GM12892 (cell line): ENCODE data around the gene FAIM2.

Experiments
- POLR2A ChIP-seq: IDR thresholded peaks from 2 replicates; pipeline ENCODE4 v1.6.1; 2011; ENCODE audit warnings: low read depth, low read length, control low read depth
- POLR2AphosphoS5 ChIP-seq: IDR thresholded peaks from 2 replicates; pipeline ENCODE4 v1.6.1; 2011; ENCODE audit warnings: low read depth, low read length, control low read depth
- TAF1 ChIP-seq: IDR thresholded peaks from 2 replicates; pipeline ENCODE4 v1.6.1; 2011; ENCODE audit warnings: low read depth, mild to moderate bottlenecking, control low read depth, low read length, borderline replicate concordance

- TF ChIP-seq TAF1, result no peak
- no peak for TF ChIP-seq POLR2AphosphoS5
- no peak for TF ChIP-seq POLR2A
Measured at GRCh38 chr12:49824895-49825294, 78.8 kb downstream of the FAIM2 start.
